SK-N-SH treated with all-trans-retinoic acid at 6 μM for 48 hours (cell line): ENCODE measurements around the gene SMAD4.

Experiments
- ARNTL ChIP-seq: fragments of 450-650 bp; formaldehyde crosslinking; IDR thresholded peaks from 2 replicates; pipeline ENCODE4 v1.5.0; 2020; ENCODE audit warnings: low read depth, mild to moderate bottlenecking, moderate library complexity, borderline replicate concordance
- BACH2 ChIP-seq: fragments of 250-450 bp; sonication (Bioruptor Pico); IDR thresholded peaks from 2 replicates; pipeline ENCODE4 v1.9.0; 2021; ENCODE audit warnings: mild to moderate bottlenecking, borderline replicate concordance
- ESRRG ChIP-seq: fragments of 250-450 bp; sonication (Bioruptor Pico); IDR thresholded peaks from 2 replicates; pipeline ENCODE4 v1.6.1; 2021; ENCODE audit warnings: mild to moderate bottlenecking
- OSR1 ChIP-seq: fragments of 250-450 bp; sonication (Bioruptor Pico); IDR thresholded peaks from 2 replicates; pipeline ENCODE4 v1.8.0; 2022; ENCODE audit warnings: moderate library complexity, mild to moderate bottlenecking, inconsistent platforms
- RARB ChIP-seq: fragments of 250-450 bp; sonication (Bioruptor Pico); IDR thresholded peaks from 2 replicates; pipeline ENCODE4 v1.8.0; 2021; ENCODE audit warnings: mild to moderate bottlenecking, moderate library complexity
- SNAI2 ChIP-seq: fragments of 250-450 bp; sonication (Bioruptor Pico); IDR thresholded peaks from 2 replicates; pipeline ENCODE4 v1.5.0; 2020; ENCODE audit warnings: mild to moderate bottlenecking, moderate library complexity
- ZFP3 ChIP-seq: fragments of 250-450 bp; sonication (Bioruptor Pico); IDR thresholded peaks from 2 replicates; pipeline ENCODE4 v1.5.0; 2020; ENCODE audit warnings: mild to moderate bottlenecking, moderate library complexity
- ZFP30 ChIP-seq: fragments of 450-650 bp; formaldehyde crosslinking; IDR thresholded peaks from 2 replicates; pipeline ENCODE4 v1.5.0; 2022; ENCODE audit warnings: mild to moderate bottlenecking, moderate library complexity
- ZNF70 ChIP-seq: fragments of 450-650 bp; formaldehyde crosslinking; IDR thresholded peaks from 2 replicates; pipeline ENCODE4 v1.5.0; 2020; ENCODE audit warnings: mild to moderate bottlenecking, moderate library complexity
- TF ChIP-seq, protein P1 (sequence below): fragments of 250-450 bp; sonication (Bioruptor Pico); IDR thresholded peaks from 2 replicates; pipeline ENCODE4 v1.8.0; 2020; ENCODE audit warnings: mild to moderate bottlenecking, moderate library complexity, borderline replicate concordance
- TF ChIP-seq, protein P2 (sequence below): fragments of 250-450 bp; sonication (Bioruptor Pico); IDR thresholded peaks from 2 replicates; pipeline ENCODE4 v1.5.1; 2020; ENCODE audit warnings: low read depth, mild to moderate bottlenecking, moderate library complexity

DNA sequence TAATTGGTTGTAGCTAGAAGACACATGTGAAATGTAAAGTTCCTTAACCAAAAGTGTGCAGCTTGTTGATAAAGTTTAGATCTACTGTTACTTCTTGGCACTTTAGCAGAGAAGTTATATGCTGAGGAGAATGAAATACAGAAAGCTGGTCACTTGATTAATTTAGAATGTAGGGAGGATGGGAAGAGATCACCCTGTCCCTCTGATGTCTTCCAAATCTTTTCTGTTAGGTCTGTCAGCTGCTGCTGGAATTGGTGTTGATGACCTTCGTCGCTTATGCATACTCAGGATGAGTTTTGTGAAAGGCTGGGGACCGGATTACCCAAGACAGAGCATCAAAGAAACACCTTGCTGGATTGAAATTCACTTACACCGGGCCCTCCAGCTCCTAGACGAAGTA, 48.0 kb downstream of the SMAD4 start:
- TF ChIP-seq SNAI2 (CRISPR knock-in tag) (no peak), ARNTL (no peak), RARB (CRISPR knock-in tag) (no peak), BACH2 (CRISPR knock-in tag) (no peak), ZFP3 (CRISPR knock-in tag) (no peak), ZNF70 (CRISPR knock-in tag) (no peak), ZFP30 (no peak), ESRRG (CRISPR knock-in tag) (no peak), OSR1 (no peak)
- TF ChIP-seq, protein P1, sequence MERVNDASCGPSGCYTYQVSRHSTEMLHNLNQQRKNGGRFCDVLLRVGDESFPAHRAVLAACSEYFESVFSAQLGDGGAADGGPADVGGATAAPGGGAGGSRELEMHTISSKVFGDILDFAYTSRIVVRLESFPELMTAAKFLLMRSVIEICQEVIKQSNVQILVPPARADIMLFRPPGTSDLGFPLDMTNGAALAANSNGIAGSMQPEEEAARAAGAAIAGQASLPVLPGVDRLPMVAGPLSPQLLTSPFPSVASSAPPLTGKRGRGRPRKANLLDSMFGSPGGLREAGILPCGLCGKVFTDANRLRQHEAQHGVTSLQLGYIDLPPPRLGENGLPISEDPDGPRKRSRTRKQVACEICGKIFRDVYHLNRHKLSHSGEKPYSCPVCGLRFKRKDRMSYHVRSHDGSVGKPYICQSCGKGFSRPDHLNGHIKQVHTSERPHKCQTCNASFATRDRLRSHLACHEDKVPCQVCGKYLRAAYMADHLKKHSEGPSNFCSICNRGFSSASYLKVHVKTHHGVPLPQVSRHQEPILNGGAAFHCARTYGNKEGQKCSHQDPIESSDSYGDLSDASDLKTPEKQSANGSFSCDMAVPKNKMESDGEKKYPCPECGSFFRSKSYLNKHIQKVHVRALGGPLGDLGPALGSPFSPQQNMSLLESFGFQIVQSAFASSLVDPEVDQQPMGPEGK = no peak
- TF ChIP-seq, protein P2, sequence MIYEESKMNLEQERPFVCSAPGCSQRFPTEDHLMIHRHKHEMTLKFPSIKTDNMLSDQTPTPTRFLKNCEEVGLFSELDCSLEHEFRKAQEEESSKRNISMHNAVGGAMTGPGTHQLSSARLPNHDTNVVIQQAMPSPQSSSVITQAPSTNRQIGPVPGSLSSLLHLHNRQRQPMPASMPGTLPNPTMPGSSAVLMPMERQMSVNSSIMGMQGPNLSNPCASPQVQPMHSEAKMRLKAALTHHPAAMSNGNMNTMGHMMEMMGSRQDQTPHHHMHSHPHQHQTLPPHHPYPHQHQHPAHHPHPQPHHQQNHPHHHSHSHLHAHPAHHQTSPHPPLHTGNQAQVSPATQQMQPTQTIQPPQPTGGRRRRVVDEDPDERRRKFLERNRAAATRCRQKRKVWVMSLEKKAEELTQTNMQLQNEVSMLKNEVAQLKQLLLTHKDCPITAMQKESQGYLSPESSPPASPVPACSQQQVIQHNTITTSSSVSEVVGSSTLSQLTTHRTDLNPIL = no peak
